Heart left ventricle (tissue), 13 donors: ENCODE measurements around the gene PRX.
"Not testable (repeated sequence)": the region's sequence is repeated elsewhere in the genome, so short reads cannot be mapped to it uniquely, and the experiment has no call there.

Experiments used
- POLR2A ChIP-seq, 2 donors: fragments of 450-650 bp; IDR thresholded peaks; one replicate each; pipeline ENCODE4 v1.6.1; 2017; ENCODE audit warnings: antibody characterized with exemption in 2 of 2, mild to moderate bottlenecking in 2 of 2, moderate library complexity in 2 of 2
- TF ChIP-seq, protein P1 (sequence below), 12 donors: fragments of 200-600 bp; sonication (generic) in 4 of 12; IDR thresholded peaks; one replicate each; pipeline versions ENCODE4 v1.5.0 to v1.8.0; 2018 to 2022; ENCODE audit warnings: antibody characterized with exemption in 12 of 12, mild to moderate bottlenecking in 5 of 12
- donor health status: ischemic (EF 13 %, LVEDD 7.1; RV severe dilation, severe dysfunction).
- donor health status: DM: no; HTN: yes; CAD: no.
- donor health status: DM: no; HTN: no; CAD: no.
- donor health status: ischemic (EF 25% LVEDD 6.9; RV normal size, moderate dysfunction).
- donor health status: ischemic (EF 25% LVEDD 5.7; RV mildly dilated, moderate dysfunction).
- donor health status: ischemic (EF 35%, LVEDD 5.7; RV mildly dilated, moderate dysfunction).
- donor health status: nonischemic (EF 11% LVEDD 7.7; RV severe dilation, severe dysfunction).
- donor health status: DM: yes; HTN: yes; CAD: no.
- donor health status: PGD.
- donor health status: ischemic (EF 29% LVEDD 5.4; RV normal size, mild dysfunction).
- donor health status: nonischemic (EF 23%, LVEDD 6.1; RV moderate dilation, normal function).

DNA sequence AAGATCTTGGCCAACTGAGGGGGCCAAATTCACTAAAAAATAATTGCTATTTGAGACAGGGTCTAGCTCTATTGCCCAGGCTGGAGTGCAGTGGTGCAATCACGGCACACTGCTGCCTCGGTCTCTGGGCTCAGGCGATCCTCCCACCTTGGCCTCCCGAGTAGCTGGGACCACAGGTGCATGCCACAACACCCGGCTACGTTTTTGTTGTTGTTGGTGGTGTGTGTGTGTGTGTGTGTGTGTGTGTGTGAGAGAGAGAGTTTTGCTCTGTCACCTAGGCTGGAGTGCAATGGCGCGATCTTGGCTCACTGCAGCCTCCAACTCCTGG is 4.6 kb downstream of the PRX start:
- TF ChIP-seq, protein P1, sequence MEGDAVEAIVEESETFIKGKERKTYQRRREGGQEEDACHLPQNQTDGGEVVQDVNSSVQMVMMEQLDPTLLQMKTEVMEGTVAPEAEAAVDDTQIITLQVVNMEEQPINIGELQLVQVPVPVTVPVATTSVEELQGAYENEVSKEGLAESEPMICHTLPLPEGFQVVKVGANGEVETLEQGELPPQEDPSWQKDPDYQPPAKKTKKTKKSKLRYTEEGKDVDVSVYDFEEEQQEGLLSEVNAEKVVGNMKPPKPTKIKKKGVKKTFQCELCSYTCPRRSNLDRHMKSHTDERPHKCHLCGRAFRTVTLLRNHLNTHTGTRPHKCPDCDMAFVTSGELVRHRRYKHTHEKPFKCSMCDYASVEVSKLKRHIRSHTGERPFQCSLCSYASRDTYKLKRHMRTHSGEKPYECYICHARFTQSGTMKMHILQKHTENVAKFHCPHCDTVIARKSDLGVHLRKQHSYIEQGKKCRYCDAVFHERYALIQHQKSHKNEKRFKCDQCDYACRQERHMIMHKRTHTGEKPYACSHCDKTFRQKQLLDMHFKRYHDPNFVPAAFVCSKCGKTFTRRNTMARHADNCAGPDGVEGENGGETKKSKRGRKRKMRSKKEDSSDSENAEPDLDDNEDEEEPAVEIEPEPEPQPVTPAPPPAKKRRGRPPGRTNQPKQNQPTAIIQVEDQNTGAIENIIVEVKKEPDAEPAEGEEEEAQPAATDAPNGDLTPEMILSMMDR (IDR thresholded peaks at IDR 0.05), result not testable (repeated sequence)
- not testable (repeated sequence) for TF ChIP-seq POLR2A (IDR thresholded peaks at IDR 0.05)
